HG03520 (cell line): ENCODE measurements around the gene TMEM87A.
A peak's percentile ranks its signal among the peaks of the same experiment; 100 is the strongest.

ENCODE experiments used
- ATAC-seq: cut with Tn5 transposase; IDR thresholded peaks from one replicate; pipeline ENCODE4 v1.9.1; 2021; ENCODE audit warnings: mild to moderate bottlenecking, moderate library complexity; ENCODE audit not compliant: unreplicated experiment

TMEM87A gene

GRCh38 chr15:42207674-42208579 lies 65.3 kb downstream of the TMEM87A start, which contains the start of gene VPS39:
VPS39 (minus strand) TSS chr15:42208304; CDS start chr15:42208153, 151 bp downstream.
- ATAC-seq = peak; percentile 78

GRCh38 chr15:42206406-42206805 lies 66.8 kb downstream of the TMEM87A start:
- ATAC-seq = no peak

GRCh38 chr15:42203891-42204290 lies 69.3 kb downstream of the TMEM87A start:
- no peak for ATAC-seq

DNA sequence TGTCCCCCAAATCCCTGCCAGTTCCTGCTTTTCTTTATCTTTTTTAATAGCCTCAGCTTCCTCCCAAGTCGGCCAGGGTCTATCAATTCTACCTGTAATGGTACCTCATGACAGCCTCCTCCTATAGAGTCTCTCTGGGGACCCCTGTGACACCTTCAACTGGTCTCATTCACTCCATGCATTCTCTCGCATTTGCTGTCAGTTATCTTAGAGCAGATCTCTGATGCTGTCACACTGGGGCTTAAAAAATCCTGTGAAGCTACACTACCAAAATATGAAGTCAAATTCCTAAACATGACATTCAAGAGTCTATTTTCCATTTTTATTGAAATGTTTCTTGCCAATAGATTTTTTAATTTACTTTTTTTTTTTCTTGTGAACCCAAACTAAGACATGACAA lies 70.6 kb downstream of the TMEM87A start:
- no peak for ATAC-seq

GRCh38 chr15:42201801-42202200 lies 71.4 kb downstream of the TMEM87A start:
- no peak for ATAC-seq

DNA sequence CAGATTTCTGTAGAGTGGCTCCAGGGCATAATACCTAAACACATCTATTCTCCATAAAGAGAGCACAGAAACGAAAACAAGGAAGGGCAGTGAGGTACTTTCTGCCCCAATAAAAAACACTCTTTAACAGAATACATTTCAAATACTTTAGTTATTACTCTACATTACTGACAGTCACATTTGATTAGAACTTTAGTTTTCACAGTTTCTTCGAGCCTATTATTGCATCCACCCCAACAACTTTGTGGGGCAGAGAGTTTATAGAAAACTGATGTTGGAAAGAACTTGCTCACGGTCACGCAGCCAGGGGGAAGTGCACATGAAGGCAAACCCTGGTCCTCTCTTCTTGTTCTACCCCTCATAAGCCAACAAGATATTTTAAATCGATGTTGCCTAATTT lies 74.1 kb downstream of the TMEM87A start:
- ATAC-seq = no peak

DNA sequence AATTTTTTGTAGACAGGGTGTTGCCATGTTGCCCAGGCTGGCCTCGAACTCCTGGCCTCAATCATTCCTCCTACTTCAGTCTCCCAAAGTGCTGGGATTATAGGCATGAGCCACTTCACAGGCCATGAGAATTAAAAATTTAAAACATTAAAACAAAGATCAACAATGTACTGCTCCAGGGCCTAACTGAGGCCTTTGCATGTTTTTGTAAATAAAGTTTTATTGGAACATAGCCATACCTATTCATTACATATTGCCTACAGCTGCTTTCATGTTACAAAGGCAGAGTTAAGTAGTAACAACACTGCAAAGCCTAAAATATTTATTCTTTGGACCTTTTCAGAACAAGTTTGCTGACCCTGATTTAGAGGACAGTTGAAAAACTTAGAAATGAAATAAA lies 74.7 kb downstream of the TMEM87A start:
- no peak for ATAC-seq

DNA sequence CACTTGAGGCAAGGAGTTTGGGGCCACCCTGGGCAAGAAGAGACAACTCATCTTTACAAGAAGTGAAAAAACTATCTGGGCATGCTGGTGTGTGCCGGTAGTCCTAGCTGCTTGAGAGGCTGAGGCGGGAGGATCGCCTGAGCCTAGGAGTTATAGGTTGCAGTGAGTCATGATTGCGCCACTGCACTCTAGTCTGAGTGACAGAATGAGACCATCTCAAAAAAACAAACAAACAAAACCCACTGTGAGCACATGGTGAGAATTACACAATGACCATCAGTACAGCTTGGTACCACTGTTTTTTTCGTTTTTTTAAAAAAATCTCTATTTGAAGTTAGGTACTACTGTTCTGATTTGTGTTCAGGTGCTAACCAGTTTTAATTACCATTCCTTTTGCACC lies 78.7 kb downstream of the TMEM87A start:
- no peak for ATAC-seq

- ATAC-seq = no peak
Measured at GRCh38 chr15:42193383-42193782, 79.8 kb downstream of the TMEM87A start.

DNA sequence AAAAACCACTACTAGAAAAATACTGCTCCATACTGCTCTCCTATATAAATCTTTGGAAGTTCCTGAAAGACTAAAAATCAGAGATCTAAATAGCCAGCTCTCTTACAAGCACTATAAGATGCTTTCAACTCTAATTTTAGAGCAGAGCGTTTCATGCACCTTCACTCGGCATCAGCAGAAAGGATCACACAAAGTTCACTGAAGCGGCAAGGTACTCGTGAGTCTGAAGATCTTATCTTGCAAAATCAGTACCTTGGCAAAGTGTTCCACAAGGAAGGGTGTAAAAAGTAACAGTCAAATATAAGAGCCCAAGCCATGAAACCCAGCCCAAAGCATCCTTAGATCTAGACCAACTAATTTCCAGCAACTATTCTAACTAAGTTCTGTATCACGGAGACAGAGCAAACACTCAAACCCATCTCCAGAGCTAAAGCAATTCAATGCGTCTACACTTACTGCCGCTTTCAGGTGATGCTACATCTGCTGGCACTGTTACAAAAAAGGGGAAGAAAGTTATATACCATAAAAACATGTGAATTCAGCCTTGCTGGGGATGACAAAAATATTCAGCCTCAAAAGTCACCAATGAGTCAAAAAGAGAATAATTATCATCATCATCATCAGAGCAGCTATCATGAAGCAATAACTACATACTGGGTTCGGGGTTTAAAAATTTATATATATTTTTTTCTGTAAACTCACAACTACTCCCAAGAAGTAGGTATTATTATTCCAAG lies 81.5 kb downstream of the TMEM87A start:
- ATAC-seq = no peak

DNA sequence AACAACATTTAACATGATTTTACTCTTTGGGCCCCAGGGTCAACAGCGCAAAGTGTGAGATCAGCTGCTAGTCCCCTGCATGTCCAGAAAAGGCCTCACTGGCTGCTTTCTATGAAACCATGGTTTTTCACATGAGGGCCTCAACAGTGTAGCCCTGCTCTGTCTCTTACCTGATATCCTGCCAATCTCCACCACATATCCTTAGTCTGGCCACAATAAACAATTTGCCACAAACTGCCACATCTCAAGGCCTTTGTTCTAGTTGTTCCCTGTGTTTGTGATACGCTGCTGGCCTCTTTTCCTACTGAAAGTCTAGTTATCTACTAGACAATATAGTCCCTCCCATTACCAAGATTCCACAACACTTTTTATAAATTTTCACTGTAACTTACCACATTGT lies 82.9 kb downstream of the TMEM87A start:
- ATAC-seq = no peak

DNA sequence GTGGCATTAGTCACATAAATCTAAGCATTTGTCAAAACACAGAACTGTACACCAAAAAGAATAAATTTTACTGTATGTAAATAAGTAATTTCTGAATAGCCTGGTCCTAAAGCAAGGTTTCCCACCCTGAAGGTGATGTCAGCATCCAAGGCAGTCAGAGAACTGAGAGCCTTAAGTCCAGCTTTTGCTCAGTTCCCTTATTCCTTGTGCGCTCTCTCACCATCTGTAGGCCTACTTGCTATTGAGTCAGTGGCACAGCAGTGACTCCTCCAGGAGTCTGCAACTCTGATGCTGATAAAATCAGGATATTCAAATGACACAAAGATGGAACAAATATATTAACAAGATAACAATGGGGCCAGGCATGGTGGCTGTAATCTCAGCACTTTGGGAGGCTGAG lies 87.4 kb downstream of the TMEM87A start:
- ATAC-seq = no peak

- no peak for ATAC-seq
Measured at GRCh38 chr15:42184736-42185135, 88.5 kb downstream of the TMEM87A start.

GRCh38 chr15:42184296-42184695 lies 88.9 kb downstream of the TMEM87A start:
- ATAC-seq = no peak

DNA sequence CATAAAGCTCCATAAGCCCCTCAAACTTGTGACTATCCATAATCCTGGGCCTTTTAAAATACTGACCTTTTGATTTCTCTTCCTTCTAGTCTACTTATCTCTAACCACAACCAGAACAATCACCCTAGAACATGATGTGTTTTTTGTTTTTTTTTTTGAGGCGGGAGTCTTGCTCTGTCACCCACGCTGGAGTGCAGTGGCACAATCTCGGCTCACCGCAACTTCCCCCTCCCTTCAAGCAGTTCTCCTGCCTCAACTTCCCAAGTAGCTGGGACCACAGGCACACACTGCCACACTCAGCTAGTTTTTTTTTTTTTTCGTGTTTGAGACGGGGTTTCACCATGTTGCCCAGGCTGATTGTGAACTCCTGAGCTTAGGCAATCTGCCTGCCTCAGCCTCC lies 90.3 kb downstream of the TMEM87A start:
- ATAC-seq = no peak

- no peak for ATAC-seq
Measured at GRCh38 chr15:42182328-42182886, 90.8 kb downstream of the TMEM87A start.

DNA sequence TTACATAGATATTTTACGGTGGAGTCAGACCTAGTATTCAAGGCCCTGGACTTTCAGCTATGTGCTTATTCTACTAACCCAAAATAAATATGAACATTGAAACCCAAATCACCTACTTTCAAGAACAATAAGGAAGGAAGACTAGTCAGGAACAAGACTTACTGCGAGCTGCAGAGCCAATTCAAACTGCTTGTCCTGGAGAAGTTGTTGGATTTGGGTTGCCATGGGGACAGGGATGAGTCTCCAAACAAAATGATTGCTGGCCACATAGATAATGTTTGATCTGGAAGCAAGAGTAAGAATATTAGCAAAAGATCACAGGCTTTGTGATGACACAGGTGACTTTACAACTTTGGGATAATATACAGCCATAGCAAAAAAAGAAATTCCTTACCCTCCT lies 95.2 kb downstream of the TMEM87A start:
- no peak for ATAC-seq

- ATAC-seq = no peak
Measured at GRCh38 chr15:42175671-42176070, 97.6 kb downstream of the TMEM87A start.

DNA sequence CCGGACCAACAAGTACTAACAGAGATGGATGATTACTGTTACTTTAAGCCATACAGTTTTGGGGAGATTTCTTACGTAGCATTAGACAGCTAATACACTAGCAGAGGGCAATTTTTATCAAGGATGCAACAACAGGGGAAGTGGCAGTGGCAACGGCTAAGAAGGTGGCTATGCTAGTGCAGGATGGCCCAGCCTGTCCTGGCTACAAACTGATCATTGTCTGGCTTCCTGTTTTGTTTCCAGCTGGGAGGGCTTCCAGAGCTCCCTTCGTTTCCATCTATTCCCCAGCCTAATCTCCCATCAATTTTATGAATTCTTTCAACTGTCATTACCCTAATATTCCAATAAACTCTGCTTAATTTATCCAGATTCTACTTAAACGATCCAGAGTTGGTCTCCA lies 100.8 kb downstream of the TMEM87A start:
- no peak for ATAC-seq

DNA sequence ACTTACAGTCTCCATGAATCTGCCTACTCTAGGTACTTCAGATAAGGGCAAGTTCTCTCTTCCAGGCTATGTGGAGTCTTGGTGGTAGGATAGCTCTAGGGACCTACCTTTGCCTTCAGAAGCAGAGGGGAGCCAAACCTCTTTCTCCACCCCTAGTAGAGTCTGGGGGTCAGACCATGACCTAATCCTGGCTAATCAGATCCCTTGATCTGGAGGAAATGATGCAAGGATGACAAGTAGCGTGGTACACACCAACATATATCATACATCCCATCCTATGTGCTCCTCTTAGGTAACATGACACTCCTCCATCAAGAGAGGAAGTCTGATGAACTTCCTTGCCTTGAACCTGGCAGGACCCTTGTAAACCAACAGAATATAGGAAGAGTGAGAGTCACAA lies 101.4 kb downstream of the TMEM87A start:
- no peak for ATAC-seq

DNA sequence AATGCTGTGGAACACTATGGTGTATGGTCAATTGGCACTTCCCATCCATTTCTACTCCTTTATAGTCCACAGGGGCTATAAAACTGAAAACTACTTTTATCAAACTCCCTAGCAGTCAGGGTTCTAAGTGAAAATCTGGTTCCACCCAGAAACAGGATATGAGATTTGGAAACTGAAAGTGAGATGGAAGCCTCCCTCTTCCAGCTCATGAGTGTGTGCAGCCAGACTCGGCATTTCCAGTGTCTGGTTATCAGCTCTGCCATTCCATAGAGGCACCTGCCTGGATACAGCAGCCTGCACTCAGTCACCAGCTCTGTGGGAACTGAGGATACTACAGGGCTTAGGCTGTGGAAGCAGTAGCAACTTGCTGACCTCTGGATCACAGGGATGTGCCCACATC lies 102.1 kb downstream of the TMEM87A start:
- no peak for ATAC-seq
